Stimulated activated CD4-positive, alpha-beta T cell treated with anti-CD3 and anti-CD28 coated beads, Interleukin-4, amount 100 ng/mL, for 4 hours (primary cell): ENCODE data around the gene IGFBP7.

Experiments used
- DNase-seq, 2 experiments: peaks; one replicate each; pipeline ENCODE4 v3.0.0-alpha.2; 2020

Gene IGFBP7, protein sequence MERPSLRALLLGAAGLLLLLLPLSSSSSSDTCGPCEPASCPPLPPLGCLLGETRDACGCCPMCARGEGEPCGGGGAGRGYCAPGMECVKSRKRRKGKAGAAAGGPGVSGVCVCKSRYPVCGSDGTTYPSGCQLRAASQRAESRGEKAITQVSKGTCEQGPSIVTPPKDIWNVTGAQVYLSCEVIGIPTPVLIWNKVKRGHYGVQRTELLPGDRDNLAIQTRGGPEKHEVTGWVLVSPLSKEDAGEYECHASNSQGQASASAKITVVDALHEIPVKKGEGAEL

DNA sequence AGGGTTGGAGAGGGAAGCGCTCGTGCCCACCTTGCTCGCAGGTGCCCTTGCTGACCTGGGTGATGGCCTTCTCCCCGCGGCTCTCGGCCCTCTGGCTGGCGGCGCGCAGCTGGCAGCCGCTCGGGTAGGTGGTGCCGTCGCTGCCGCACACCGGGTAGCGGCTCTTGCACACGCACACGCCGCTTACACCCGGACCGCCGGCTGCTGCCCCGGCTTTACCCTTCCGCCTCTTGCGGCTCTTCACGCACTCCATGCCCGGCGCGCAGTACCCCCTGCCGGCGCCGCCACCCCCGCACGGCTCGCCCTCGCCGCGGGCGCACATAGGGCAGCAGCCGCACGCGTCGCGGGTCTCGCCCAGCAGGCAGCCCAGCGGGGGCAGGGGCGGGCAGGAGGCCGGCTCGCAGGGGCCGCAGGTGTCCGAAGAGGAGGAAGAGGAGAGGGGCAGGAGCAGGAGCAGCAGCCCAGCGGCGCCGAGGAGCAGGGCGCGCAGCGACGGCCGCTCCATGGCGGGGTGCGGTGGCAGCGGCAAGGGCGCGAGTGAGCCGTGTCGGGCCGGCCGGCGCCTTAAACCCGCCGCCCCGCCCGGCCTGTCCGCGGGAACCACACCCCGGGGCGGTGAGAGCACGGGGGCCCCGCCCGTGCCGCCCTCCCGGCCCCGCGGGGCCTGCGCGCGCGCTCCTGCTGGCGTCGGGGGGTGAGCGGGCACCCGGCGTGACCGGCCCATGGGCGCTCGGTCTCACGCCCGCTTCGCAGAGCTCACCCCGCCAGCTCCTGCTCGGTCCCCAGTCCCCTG, at the start of gene IGFBP7:
Gene IGFBP7, minus strand, starts transcription at position 539 of the 793 bp plus-strand sequence. Its CDS starts 34 bp downstream, at position 505.
- DNase-seq, result no peak

DNA sequence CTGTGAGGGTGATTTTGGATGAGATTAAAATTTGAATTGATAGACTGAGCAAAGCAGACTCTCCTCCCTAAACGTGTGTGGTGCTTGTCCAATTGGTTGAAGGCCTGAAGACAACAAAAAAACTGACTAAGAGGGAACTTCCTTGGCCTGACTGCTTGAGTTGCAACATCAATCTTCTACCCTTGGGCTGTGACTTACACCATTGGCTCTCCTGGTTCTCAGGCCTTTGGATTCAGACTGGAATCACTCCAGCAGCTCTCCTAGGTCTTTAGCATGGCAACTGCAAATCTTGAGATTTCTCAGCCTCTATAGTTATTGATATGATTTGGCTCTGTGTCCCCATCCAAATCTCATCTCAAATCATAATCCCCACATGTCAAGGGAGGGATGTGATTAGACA, 49.7 kb upstream of the IGFBP7 start:
- DNase-seq, result no peak

DNA sequence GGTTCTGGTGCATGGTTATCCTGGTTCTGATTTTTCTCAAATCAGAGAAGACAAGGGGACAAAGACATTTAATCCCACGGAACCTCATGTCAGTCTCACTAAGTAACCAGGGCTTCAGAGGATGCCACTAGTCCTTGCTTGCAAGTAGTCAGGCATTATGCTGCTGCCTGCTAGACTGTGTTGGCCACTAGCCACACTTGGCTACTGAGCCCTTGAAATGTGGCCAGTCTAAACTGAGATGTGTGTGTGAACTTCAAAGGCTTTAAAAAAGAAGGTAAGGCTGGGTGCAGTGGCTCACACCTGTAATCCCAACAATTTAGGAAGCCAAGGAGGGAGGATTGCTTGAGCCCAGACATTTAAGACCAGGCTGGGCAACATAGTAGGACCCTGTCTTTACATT, 48.6 kb upstream of the IGFBP7 start:
- no peak for DNase-seq

DNA sequence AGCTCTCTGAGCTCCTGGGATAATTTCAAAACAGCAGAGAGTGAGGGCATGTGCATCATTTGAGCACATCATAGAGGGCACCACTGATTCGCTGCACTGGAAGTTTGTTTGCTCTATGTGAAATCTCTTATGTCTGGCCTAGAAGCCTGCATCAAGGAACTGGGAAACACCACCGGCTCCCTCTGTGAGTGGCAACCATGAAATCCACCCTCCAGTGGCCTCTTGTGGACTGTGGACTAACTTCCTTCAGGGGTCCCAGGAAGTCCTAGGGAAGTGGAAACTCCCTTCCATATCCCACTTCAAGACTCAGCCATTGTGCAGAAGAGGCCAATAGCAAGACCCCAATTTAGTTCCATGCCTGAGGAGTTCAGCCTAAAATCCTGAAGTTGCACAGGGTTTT, 48.0 kb upstream of the IGFBP7 start:
- DNase-seq, result no peak

DNA sequence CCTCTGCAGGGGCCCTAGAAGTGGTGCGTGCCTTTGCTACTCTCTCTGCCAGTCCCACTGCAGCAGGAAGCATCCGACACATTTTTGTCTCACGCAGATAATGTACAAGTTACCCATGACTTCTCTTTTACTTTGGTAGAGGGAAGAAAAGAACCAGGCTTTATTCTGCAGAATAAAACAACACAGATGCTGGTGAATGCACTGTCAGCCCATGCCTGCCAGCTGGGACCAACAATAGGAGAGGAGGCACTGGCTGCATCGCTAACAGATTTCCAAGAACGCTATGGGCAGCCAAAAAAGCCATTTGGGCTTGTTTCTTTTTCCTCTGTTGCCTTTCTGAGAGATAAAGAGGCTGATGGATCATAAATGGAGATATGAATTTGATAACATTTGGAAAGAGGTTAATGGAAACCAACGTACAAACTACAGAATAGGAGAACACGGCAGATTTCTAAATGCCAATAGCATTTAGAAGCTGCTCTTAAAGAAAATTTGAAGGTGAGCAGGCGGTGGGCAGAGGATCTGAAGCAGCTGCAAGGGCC, 47.5 kb upstream of the IGFBP7 start:
- no peak for DNase-seq

DNA sequence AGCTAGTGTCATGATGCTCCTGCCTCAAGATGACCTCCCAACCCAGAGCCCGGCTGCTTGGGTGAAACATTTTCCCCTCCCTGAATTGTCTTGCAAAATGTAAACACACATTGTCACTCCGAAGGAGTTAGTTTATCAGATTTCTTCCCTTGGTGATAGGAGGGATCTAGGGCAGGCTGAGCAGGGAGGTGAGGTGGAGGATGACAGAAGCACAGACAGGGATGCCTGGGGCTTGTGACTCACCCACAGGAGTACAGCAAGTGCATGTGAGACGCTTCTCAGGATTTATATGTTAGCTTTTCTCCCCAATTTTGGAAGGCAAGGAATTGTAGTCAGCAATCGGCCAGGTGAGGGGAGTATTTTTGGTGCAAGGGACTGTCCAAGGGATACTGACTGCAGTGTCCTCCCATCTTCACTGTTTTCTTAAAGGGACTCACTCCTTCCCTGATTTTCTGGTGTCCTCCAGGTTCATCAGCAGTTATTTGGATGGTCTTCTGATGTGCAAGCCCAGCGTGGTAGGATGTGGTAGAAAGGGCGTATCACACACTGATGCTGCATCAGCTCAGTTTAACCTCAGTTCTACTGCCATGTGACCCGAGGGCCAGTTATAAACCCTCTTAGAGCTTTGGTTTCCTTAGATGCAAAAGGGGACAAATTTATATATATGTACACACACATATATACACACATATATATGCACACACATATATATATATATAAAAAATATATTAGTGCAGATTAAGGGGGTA, 46.2 kb upstream of the IGFBP7 start:
- DNase-seq, result no peak

DNA sequence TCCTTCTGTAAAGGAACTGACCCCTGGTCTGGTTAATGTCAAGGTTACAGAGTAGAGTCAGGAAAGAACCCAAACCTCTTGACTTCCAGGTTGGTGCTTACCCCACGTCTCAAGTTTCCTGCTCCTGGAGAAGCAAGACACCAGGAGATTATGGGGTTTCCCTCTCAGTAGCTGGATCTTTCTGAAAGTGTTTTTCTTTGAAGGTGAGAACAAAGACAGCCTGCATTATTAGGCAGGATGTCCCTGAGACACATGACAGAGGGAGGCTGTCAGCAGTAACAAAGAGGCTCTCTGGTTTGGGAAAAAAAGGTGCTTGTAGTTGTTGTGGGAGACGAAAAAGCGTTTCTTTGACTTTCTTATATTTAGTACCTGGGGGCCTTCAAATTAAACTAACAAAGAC, 44.7 kb upstream of the IGFBP7 start:
- DNase-seq, result no peak

DNA sequence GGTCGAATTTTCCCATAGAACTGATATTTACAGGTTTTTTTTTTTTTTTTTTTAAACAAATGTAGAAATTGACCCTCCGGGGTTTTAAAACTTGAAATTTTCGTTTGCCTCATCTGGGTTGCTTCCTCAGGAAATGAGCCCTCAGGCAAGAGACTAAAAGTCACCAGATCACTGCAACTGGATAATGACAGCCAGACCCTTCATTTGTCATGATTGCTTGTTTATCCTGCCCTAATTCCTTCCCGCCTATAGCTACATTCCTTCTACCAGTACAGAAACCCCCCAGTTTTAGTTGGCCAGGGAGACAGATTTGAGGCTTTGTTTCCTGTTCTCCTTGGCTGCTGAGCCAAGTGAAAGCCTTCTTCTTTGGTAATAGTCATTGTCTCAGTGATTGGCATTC, 44.0 kb upstream of the IGFBP7 start:
- no peak for DNase-seq

DNA sequence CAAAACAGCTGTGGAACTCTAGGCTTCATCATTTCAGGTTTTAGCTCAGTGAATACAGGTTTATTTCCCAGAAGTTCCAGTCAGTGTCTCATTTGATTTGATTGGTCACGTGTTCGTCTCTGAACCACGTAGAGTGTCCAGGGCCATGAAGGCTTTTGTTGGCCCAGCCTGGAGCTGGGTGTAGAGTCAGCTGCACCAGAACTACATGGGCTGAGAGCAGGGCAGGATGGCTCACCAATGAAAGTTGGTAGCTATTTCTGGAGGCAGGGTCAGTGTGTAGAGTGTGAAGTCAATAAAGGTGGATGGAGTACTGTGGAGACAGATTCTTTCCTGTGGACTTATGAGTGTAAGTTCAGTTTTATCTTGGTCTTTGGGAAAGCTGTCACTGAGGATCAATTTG, 43.0 kb upstream of the IGFBP7 start:
- DNase-seq, result no peak

DNA sequence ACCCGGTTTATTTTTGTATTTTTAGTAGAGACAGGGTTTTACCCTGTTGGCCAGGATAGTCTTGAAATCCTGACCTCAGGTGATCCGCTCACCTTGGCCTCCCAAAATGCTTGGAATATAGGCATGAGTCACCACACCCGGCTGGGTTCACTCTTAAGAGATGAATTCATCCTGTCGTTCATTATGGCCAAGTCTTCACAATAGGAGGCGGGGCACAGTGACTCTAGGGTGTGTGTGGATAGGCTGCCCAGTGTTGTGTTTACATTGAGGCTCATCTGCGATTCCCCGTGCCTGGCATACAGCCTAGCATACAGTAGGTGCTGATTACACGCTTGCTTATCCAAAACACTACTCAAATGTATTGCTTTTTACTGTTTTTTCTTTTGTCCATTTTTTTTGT, 41.3 kb upstream of the IGFBP7 start:
- DNase-seq, result no peak

DNA sequence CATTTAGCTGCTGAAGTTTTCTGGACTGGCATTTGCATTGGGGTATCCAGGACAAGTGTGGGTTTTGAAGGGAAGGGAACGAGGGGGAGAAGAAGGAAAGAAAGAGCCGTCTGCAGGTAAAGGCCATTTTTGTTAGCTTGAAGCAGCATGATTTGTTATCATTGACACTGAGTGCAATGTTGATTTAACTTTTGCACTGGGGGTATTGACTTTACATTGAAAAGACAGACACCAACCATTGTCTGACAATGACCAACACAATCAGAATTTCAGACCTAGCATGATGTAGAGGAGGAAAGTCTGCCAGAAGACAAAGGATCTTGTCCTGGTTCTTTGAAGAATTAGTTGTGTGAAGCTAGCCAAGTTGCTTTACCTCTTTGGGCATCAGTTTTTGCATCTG, 39.6 kb upstream of the IGFBP7 start:
- DNase-seq, result no peak

DNA sequence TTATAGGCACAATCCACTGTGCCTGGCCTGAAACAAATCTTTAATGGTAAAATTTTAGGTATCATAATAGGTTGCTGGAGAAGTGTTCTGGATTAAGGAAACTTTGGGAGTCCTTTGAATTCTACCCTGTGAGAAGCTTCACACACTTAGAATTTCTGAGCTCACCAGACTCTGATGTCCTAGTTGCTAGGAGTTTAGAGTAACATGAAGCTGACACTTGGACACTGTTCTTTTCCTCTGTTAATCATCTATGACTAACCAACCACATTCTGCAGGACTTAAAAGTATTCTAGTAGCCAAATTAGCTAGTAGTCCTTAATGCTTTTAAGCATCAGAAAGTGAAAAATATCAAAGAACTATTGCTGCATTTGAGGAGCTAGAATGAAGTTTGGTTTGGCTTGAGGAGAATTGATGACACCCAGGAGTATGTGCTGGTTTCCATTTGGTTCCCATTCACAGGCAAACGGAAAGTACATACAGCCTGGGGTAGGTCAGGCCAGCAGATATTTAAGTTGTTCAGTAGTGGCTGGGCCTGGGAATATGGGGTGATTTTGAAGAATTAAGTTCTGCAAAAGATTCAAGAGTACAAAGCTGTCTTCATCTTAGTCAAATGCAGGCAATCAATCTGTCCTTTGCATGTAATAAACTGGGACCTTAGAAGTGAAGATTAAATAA, 38.8 kb upstream of the IGFBP7 start:
- DNase-seq, result no peak

DNA sequence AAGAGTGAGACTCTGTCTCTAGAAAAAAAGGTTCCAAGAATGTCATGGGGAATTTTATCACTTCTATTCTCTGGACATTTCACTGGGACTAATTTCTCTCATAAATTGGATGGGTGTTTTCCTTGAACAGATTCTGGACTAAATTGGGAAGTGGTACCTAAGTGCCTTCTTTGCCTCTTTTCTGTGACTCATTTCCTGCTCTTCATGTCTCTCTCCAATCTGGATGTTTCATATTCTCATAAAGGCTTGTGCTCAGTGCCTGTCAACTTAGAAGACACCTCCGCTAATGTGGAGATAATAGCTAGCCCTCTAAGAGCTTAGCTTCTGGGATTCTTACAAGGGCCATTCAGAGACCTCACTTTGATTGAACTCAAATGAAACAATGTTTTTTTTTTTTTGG, 38.0 kb upstream of the IGFBP7 start:
- no peak for DNase-seq

DNA sequence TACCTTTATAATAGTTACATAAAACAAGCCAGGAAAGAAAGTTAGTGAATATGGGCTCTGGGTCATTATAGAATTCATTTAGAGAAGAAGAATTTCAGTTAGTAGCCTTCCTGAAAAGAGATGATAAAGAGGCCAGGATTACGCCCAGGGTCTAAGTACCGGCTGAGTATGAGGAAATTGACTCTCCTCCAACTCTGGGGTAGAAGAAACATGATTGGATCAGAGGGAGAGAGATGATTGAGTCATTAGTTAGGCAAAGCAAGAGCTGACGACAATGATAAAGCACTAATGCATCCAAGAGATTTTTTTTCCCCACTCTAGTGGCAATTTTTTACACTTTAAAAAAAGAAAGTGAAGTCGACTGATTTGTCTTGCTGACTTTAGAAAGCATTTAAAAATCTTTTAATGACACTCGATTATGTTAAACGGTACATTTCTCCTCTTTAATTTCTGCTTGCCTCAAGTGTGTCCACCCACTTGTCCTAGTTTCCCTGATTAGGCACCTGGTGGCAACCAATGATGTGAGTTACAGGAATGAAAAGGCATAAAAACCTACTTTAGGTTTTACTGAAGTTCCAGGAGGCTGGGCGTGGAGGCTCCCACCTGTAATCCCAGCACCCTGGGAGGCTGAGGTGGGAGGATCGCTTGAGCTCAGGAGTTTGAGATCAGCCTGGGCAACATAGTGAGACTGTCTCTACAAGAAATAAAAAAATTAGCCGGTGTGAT, 37.3 kb upstream of the IGFBP7 start:
- no peak for DNase-seq

DNA sequence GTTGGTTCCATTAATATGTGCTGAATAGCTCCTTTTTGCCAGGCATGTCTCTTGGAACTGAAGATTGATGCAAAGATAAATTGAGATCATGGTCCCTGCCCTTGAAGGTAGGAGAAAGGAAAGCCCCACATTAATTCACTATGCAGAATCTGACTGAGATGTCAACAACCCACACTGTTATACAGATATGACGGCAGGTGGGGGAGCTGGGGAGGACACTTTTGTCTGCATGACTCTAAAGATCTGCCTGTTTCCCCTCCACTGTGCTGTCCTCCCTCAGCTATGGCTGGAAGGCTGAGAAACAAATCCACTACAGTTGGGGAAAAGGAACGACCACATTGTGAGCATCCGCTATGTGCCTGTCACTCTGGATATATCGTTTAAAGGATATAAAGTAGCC, 36.3 kb upstream of the IGFBP7 start:
- no peak for DNase-seq

DNA sequence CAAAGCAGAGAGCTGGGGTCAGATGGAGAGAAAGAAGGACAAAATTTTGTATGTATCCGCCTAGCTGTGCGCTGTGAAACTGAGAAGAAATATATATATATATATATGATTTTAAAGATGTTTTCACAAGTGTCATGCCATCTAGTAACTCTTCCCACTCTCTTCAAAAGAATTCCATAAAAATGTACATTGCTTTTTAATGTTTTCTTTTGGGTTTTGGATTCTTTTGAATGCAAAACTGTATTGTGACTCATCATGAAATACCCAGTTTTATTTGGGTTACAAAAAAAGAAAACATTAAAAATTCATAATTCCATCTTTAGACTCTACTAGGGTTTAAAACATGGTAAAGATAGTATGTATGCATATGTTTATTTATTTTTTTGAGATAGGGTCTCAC, 34.3 kb upstream of the IGFBP7 start:
- DNase-seq, result no peak

DNA sequence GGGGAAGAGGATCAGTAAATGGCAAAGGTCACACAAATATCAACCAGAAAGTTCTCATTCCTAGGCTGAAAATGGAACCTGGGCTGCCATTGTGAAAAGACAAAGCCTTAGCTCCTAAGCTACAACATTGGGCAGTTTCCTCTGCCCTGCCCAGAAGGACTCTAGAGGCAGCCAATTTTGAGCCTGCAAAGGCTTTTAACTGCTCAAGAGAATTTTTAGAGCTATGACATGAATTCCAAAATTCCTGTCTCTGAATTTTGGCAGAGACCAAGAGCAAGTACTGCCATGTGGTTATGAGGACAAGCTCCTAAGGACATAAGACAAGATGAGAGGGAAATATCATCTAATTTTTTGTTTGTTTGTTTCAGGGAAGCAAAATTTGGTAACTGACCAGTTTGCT, 29.6 kb upstream of the IGFBP7 start:
- no peak for DNase-seq

DNA sequence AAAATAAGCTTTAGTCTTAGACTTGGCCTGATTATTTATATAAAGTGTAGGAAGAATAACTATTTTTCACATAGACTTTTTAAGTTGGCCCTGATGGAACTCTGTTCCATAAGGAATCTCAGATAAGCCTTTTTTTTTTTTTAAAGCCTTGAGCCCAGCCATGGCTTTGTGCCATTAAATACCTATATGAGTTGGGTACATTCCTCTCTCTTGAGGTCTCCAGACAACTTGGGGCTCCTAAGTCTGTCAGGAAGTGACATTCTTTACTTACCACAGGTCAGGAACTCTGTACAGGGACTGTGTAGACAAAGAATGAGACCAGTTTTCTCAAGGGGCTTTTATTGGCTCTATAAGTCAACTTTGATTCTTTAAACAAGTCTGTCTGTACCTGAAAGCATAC, 27.1 kb upstream of the IGFBP7 start:
- no peak for DNase-seq

DNA sequence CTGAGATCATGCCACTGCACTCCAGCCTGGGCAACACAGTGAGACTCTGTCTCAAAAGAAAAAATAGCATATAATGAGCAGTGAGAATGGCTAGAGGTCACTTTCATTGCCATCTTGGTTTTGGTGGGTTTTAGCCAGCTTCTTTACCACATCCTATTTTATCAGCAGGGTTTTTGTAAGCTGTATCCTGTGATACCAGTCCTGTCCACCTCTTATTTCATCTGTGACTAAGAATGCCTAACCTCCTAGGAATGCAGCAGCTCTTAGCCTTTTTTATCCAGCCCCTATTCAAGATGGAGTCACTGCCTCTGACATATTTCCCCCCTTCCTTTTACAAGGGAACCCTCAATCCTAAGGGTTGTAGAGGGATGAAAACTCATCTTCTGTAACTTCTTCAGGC, 26.1 kb upstream of the IGFBP7 start:
- DNase-seq, result no peak

DNA sequence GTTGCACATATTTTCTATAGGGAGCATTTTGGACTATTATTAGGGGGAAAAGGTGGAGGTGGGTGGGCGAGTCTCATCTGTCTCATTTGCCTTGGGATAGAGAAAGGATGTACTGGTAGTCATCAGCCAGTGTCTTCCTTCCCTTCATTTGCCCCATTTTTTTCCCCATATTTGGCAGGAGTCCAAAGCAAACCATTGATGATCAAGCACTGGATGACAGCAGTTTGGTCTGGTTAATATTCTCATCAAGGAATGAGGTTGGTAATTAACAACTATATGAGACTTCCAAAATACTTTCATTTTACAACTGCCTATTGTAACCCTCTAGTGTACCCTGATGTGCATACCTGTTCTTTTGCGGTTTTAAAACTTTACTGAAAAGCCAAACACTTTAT, 22.6 kb upstream of the IGFBP7 start:
- DNase-seq, result no peak

DNA sequence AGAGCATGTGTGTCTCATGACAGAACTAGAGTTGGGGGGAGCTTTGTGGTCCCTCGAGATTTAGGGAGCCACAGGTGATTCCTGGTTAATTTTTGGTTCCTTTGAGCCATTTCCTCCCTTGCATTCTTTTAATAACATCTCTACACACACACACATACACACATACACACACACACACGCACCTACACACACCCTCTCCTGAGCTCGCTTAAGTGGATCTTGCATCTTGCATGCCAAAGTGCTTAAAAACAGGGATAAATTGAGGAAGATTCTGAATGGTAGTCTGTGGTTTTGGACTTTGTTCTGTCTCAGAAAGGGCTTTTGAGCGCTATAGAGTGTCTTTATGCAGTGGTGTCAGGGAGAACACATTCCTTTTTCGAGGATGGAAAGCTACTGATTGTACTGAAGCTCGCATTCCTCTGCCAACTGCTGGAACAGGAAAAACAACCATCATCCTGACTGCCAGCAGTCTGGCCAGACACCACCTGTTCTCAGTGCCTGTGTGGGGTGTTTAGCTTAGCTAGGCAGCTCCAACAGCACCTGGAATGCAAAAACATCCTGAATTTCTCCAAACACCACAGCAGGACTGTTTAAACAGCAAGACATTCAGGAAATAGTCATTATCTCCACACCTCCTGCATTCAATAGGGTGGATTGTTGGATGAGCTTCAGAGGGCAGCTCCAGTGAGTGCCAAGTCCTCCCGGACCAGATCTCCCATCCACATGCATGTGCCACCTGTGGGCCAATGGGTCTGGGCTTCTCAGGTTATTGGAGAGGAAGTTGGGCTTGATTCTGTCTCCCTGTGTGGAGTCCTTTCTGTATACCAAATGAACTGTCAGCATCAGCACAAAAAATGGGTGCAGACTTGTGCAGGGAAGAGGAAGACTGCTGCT, 21.9 kb upstream of the IGFBP7 start:
- no peak for DNase-seq
